GM12878 (cell line): ENCODE results near the gene SASH3. TPM values are rescaled to one million over a fixed set of nuclear protein-coding genes. Genes with fewer than 3 reads are reported as not detected.

Experiments
- ATAC-seq: fragments of 200-7000 bp; cut with Tn5 transposase; 3 replicates; pipeline ENCODE4 v1.9.1; 2020; ENCODE audit warnings: mild to moderate bottlenecking, moderate library complexity
- BruUV-seq: library from RNA; stranded (reverse); fragments of 400-500 nt; replicated peaks from 2 replicates; lab custom pipeline; 2021; lab: Mats Ljungman, UMichigan
- CTCF ChIA-PET: fragments of 300-600 bp; sonication (Branson Sonifier 250); formaldehyde crosslinking; extraction: SDS; loops from one replicate; lab custom pipeline; 2021; ENCODE audit warnings: inconsistent platforms; lab: Yijun Ruan, JAX
- POLR2A ChIA-PET: fragments of 350-600 bp; formaldehyde crosslinking; extraction: SDS; loops from one replicate; lab custom pipeline; 2021; ENCODE audit warnings: inconsistent platforms; lab: Charles Lee
- RAD21 ChIA-PET: fragments of 300-600 bp; sonication (Branson Sonifier 250); formaldehyde crosslinking; loops from one replicate; lab custom pipeline; 2023; ENCODE audit warnings: antibody characterized with exemption; ENCODE audit not compliant: unreplicated experiment; lab: Charles Lee
- SMC1A ChIA-PET: fragments of 300-600 bp; sonication (Branson Sonifier 250); formaldehyde crosslinking; loops from one replicate; lab custom pipeline; 2023; ENCODE audit not compliant: unreplicated experiment, uncharacterized antibody; lab: Charles Lee
- DNase-seq: peaks from one replicate; pipeline ENCODE4 v3.0.0-alpha.2; 2011; ENCODE audit warnings: low read depth, low spot score
- FAIRE-seq: peaks from 3 replicates; lab custom pipeline; 2011; peaks lifted over from hg19 to GRCh38; lab: Jason Lieb, UNC
- H2AFZ ChIP-seq: 2 replicates; pipeline ENCODE4 v1.6.0; 2011; ENCODE audit warnings: low read depth, low read length, control low read depth; ENCODE audit not compliant: control insufficient read depth
- H3K27ac ChIP-seq: 2 replicates; pipeline ENCODE4 v1.5.1; 2011; ENCODE audit warnings: control low read depth; ENCODE audit not compliant: control insufficient read depth, insufficient read depth
- H3K27me3 ChIP-seq, 2 experiments: replicated peaks in 1 of 2; 2 replicates each; pipeline versions ENCODE4 v1.6.0 to v1.6.1; 2011; ENCODE audit warnings: low read length in 1 of 2; ENCODE audit not compliant: control insufficient read depth in 2 of 2, insufficient read depth in 2 of 2
- H3K36me3 ChIP-seq, 2 experiments: 2 replicates each; pipeline ENCODE4 v1.5.1; 2011; ENCODE audit warnings: low read length in 1 of 2; ENCODE audit not compliant: control insufficient read depth in 2 of 2, insufficient read depth in 2 of 2
- H3K4me1 ChIP-seq: 2 replicates; pipeline ENCODE4 v1.6.1; 2011; ENCODE audit warnings: mild to moderate bottlenecking, low read length, moderate library complexity, mixed read lengths; ENCODE audit not compliant: control insufficient read depth, insufficient read depth
- H3K4me2 ChIP-seq: 2 replicates; pipeline ENCODE4 v1.6.0; 2011; ENCODE audit warnings: control low read depth; ENCODE audit not compliant: control insufficient read depth, insufficient read depth
- H3K4me3 ChIP-seq: fragments of 200-600 bp; sonication (generic); 2 replicates; pipeline ENCODE4 v1.5.1; 2016
- H3K79me2 ChIP-seq: 2 replicates; pipeline ENCODE4 v1.6.0; 2011; ENCODE audit warnings: low read length; ENCODE audit not compliant: control insufficient read depth, insufficient read depth
- H3K9ac ChIP-seq: 2 replicates; pipeline ENCODE4 v1.8.0; 2011; ENCODE audit warnings: low read length, control low read depth, mixed read lengths; ENCODE audit not compliant: control insufficient read depth, insufficient read depth
- H3K9me3 ChIP-seq: replicated peaks from 3 replicates; pipeline ENCODE4 v1.5.1; 2011; ENCODE audit warnings: mild to moderate bottlenecking, low read length; ENCODE audit not compliant: control insufficient read depth, insufficient read depth
- H4K20me1 ChIP-seq: 2 replicates; pipeline ENCODE4 v1.6.0; 2011; ENCODE audit not compliant: control insufficient read depth, insufficient read depth
- ATF2 ChIP-seq: IDR thresholded peaks from 2 replicates; pipeline ENCODE4 v1.6.1; 2012; ENCODE audit warnings: low read length, inconsistent platforms
- DPF2 ChIP-seq: fragments of 450-650 bp; IDR thresholded peaks from 2 replicates; pipeline ENCODE4 v1.6.1; 2017; ENCODE audit warnings: mild to moderate bottlenecking
- KDM1A ChIP-seq: fragments of 200-600 bp; sonication (generic); IDR thresholded peaks from 2 replicates; pipeline ENCODE4 v1.6.1; 2016; ENCODE audit warnings: borderline replicate concordance
- MLLT1 ChIP-seq: fragments of 450-650 bp; IDR thresholded peaks from 2 replicates; pipeline ENCODE4 v1.6.1; 2016; ENCODE audit warnings: mild to moderate bottlenecking
- SIX5 ChIP-seq: IDR thresholded peaks from 2 replicates; pipeline ENCODE4 v1.6.1; 2011; ENCODE audit warnings: mild to moderate bottlenecking, low read depth, low read length, moderate library complexity; ENCODE audit not compliant: severe bottlenecking
- TCF12 ChIP-seq: IDR thresholded peaks from 2 replicates; pipeline ENCODE4 v1.6.1; 2011; ENCODE audit warnings: low read depth, mild to moderate bottlenecking, low read length
- YBX1 ChIP-seq: fragments of 450-650 bp; IDR thresholded peaks from 2 replicates; pipeline ENCODE4 v1.6.1; 2016; ENCODE audit warnings: antibody characterized with exemption
- ZBTB11 ChIP-seq: fragments of 450-650 bp; formaldehyde crosslinking; IDR thresholded peaks from 2 replicates; pipeline ENCODE4 v1.5.0; 2022; ENCODE audit warnings: mild to moderate bottlenecking, missing genetic modification characterization
- WGBS: methylation state at CpG from one replicate; pipeline ENCODE4 v1.1.6; 2016; ENCODE audit warnings: low lambda C conversion rate; ENCODE audit not compliant: insufficient replicate concordance, insufficient coverage; ENCODE audit errors: missing lambda C conversion rate; 5-methylcytosine and 5-hydroxymethylcytosine counted together
- in situ Hi-C: fragments of 300-500 bp; cut with MboI; formaldehyde crosslinking; loops from 9 replicates; pipeline ENCODE4 v1.14.3; 2018; ENCODE audit warnings: mixed read lengths
- intact Hi-C: fragments of 100-400 bp; cut with micrococcal nuclease; formaldehyde crosslinking; loops from one replicate; pipeline ENCODE4 v1.14.2; 2022; ENCODE audit not compliant: unreplicated experiment
- polyA plus RNA-seq, 11 experiments: library from polyadenylated mRNA; depleted of rRNA in 4 of 11; unstranded in 6 of 11; stranded (reverse) in 5 of 11; fragments of >200 nt; fragmentation: Nextera tagmentation in 4 of 11; fragmentation: Illumina TruSeq in 1 of 11; extraction: Ambion mirVana in 4 of 11; extraction: Trizol in 1 of 11; gene quantifications; 1 replicate in 1 of 11; 2 replicates in 10 of 11; pipeline versions ENCODE4 v1.2.1 to v1.2.3, GENCODE V29; 2011 to 2016; ENCODE audit warnings: inconsistent platforms in 2 of 11, missing spikeins in 2 of 11, low read depth in 1 of 11
- total RNA-seq, 4 experiments: library from RNA; depleted of rRNA in 3 of 4; stranded (reverse); fragments of >200 nt in 3 of 4; fragmentation: Illumina TruSeq in 1 of 4; extraction: Trizol in 1 of 4; gene quantifications; 2 replicates each; pipeline versions ENCODE4 v1.2.1 to v1.2.3, GENCODE V29; 2013 to 2021

Gene SASH3
- total and polyA plus RNA-seq, 10 of the 15 experiments (the other 5 are each of a cell fraction or from before 2014, with no cell fraction given), result 23.1 to 233 (median 160) TPM

GRCh38 chrX:129731228-129731627 lies 48.5 kb upstream of the SASH3 start:
- Histone ChIP-seq H3K27ac (no peak overlapping the region), H2AFZ (no peak overlapping the region), H3K36me3 (no peaks in the 10 kb centered on the region), H3K9ac (no peak overlapping the region), H3K4me1 (no peaks in the 10 kb centered on the region), H3K79me2 (no peaks in the 10 kb centered on the region), H3K27me3 (no peaks in the 10 kb centered on the region; a peak in 1 of 4 replicates), H3K4me2 (no peak overlapping the region), H3K9me3 (no peaks in the 10 kb centered on the region), H3K4me3 (no peak overlapping the region), H4K20me1 (no peaks in the 10 kb centered on the region)
- 5% methylated on average over 2 of the region's 2 CpGs for WGBS
- TF ChIP-seq YBX1, result no peak
- TF ChIP-seq ZBTB11 (CRISPR knock-in tag), result no peak
- no peak for TF ChIP-seq KDM1A
- TF ChIP-seq SIX5, result no peak
- no peak for TF ChIP-seq TCF12
- no peak for TF ChIP-seq ATF2
- no peak for TF ChIP-seq MLLT1
- TF ChIP-seq DPF2, result no peak
- BruUV-seq, result no TSS peak
- intact Hi-C loops (no loop called here), in situ Hi-C loops (no loop called here)
- ChIA-PET SMC1A (interaction anchor here (1.0 to 1.9 kb wide), 2 partner anchors 59 to 92 kb away, joined by 3 to 6 read pairs; no protein-coding TSS in a partner anchor), CTCF (no interaction called here), POLR2A (no interaction called here), RAD21 (no interaction called here)
- ATAC-seq, result no peak
- no peak for DNase-seq
- no peak for FAIRE-seq
